Epithelial cell of proximal tubule (primary cell): ENCODE results near the gene C4orf54. TPM values are rescaled to one million over a fixed set of nuclear protein-coding genes. Genes with fewer than 3 reads are reported as not detected.

Experiments used
- DNase-seq: peaks from one replicate; pipeline ENCODE4 v3.0.0-alpha.2; 2011; ENCODE audit warnings: low read depth
- H3K4me3 ChIP-seq: 2 replicates; pipeline ENCODE4 v1.5.1; 2011; ENCODE audit warnings: low read depth, mild to moderate bottlenecking, low read length
- CTCF ChIP-seq: conservative IDR thresholded peaks from 2 replicates; pipeline ENCODE4 v1.5.1; 2012; ENCODE audit warnings: low read depth, mild to moderate bottlenecking, low read length
- total RNA-seq: library from RNA; depleted of rRNA; stranded (reverse); fragments of >200 nt; gene quantifications from 2 replicates; pipeline ENCODE4 v1.2.3, GENCODE V29; 2015

Gene C4orf54
- total RNA-seq, 1 donor from 2014 or later, result not detected

GRCh38 chr4:99648321-99648720, 9.3 kb downstream of the C4orf54 start:
- no peak overlapping the region for H3K4me3 ChIP-seq
- TF ChIP-seq CTCF, result no peak
- no peak for DNase-seq

- no peak for DNase-seq
- no peak for TF ChIP-seq CTCF
- no peak overlapping the region for H3K4me3 ChIP-seq
Measured at GRCh38 chr4:99647071-99647470, 10.6 kb downstream of the C4orf54 start.

GRCh38 chr4:99645638-99646037, 12.0 kb downstream of the C4orf54 start:
- no peak overlapping the region for H3K4me3 ChIP-seq
- DNase-seq, result no peak
- TF ChIP-seq CTCF, result no peak

- no peak for DNase-seq
- TF ChIP-seq CTCF, result no peak
- H3K4me3 ChIP-seq, result no peak overlapping the region
Measured at GRCh38 chr4:99645036-99645435, 12.6 kb downstream of the C4orf54 start.

GRCh38 chr4:99644453-99644852, 13.2 kb downstream of the C4orf54 start:
- H3K4me3 ChIP-seq, result no peak overlapping the region
- DNase-seq, result no peak
- no peak for TF ChIP-seq CTCF

GRCh38 chr4:99642725-99643489, 14.7 kb downstream of the C4orf54 start:
- no peak overlapping the region for H3K4me3 ChIP-seq

More at GRCh38 chr4:99642725-99643489, 14.7 kb downstream of the C4orf54 start:
- TF ChIP-seq CTCF, result no peak
- no peak for DNase-seq
